K562 (cell line): ENCODE data around the gene TAF10. TPM values are rescaled to one million over a fixed set of nuclear protein-coding genes. Genes with fewer than 3 reads are reported as not detected.

Experiments
- BRCA1 ChIP-seq, 2 experiments: fragments of 450-650 bp in 1 of 2; sonication (generic) in 1 of 2; formaldehyde crosslinking in 1 of 2; IDR thresholded peaks; 2 replicates each; pipeline versions ENCODE4 v1.5.0 to v1.6.1; 2017 to 2020; ENCODE audit warnings: mild to moderate bottlenecking in 1 of 2, missing genetic modification reagents in 1 of 2
- CREM ChIP-seq: IDR thresholded peaks from 2 replicates; pipeline ENCODE4 v1.6.1; 2014; ENCODE audit warnings: antibody characterized with exemption, low read depth
- CSDE1 ChIP-seq, 2 experiments: fragments of 450-650 bp; IDR thresholded peaks; 2 replicates each; pipeline ENCODE4 v1.6.1; 2016; ENCODE audit warnings: mild to moderate bottlenecking in 1 of 2
- DMBX1 ChIP-seq: fragments of 250-450 bp; sonication (Bioruptor Pico); IDR thresholded peaks from 2 replicates; pipeline ENCODE4 v1.8.0; 2022; ENCODE audit warnings: inconsistent platforms, mild to moderate bottlenecking, moderate library complexity, borderline replicate concordance
- HDAC6 ChIP-seq: IDR thresholded peaks from 2 replicates; pipeline ENCODE4 v1.6.1; 2012; ENCODE audit warnings: low read depth, mild to moderate bottlenecking, control low read depth, inconsistent platforms, low read length, moderate library complexity
- MCM7 ChIP-seq, 2 experiments: fragments of 450-650 bp; IDR thresholded peaks; 2 replicates each; pipeline ENCODE4 v1.6.1; 2016 to 2018
- MEF2A ChIP-seq: IDR thresholded peaks from 2 replicates; pipeline ENCODE4 v1.6.1; 2011; ENCODE audit warnings: low read depth, mild to moderate bottlenecking, low read length, moderate library complexity; ENCODE audit not compliant: control insufficient read depth
- MEF2D ChIP-seq: conservative IDR thresholded peaks from 2 replicates; pipeline ENCODE4 v1.6.1; 2016; ENCODE audit warnings: low read depth, missing genetic modification characterization, missing compliant biosample characterization
- NR1H2 ChIP-seq: sonication (generic); formaldehyde crosslinking; IDR thresholded peaks from 2 replicates; pipeline ENCODE4 v1.4.0; 2020; ENCODE audit warnings: mild to moderate bottlenecking, missing genetic modification reagents
- PYGO2 ChIP-seq: fragments of 450-650 bp; IDR thresholded peaks from 2 replicates; pipeline ENCODE4 v1.6.1; 2016; ENCODE audit warnings: mild to moderate bottlenecking, missing genetic modification characterization, moderate library complexity, missing compliant biosample characterization
- RBM17 ChIP-seq: fragments of 200-400 bp; formaldehyde crosslinking; IDR thresholded peaks from 2 replicates; pipeline ENCODE4 v1.6.1; 2017; ENCODE audit warnings: low read depth, mild to moderate bottlenecking, low read length, borderline replicate concordance
- SIN3B ChIP-seq: fragments of 450-650 bp; IDR thresholded peaks from 2 replicates; pipeline ENCODE4 v1.6.1; 2017; ENCODE audit warnings: low read depth, mild to moderate bottlenecking, moderate library complexity
- STAG1 ChIP-seq: sonication (generic); formaldehyde crosslinking; IDR thresholded peaks from 2 replicates; pipeline ENCODE4 v1.5.0; 2020; ENCODE audit warnings: missing genetic modification reagents, borderline replicate concordance
- XRCC4 ChIP-seq: IDR thresholded peaks from one replicate; pipeline ENCODE4 v1.6.1; 2011; ENCODE audit not compliant: insufficient read depth, insufficient read length; ENCODE audit errors: extremely low read depth
- ZC3H8 ChIP-seq: fragments of 450-650 bp; IDR thresholded peaks from 2 replicates; pipeline ENCODE4 v1.6.1; 2017
- ZNF311 ChIP-seq: fragments of 250-450 bp; sonication (Bioruptor Pico); IDR thresholded peaks from 2 replicates; pipeline ENCODE4 v1.4.0; 2020; ENCODE audit warnings: mild to moderate bottlenecking, moderate library complexity
- ZNF444 ChIP-seq: fragments of 250-450 bp; sonication (Bioruptor Pico); IDR thresholded peaks from 2 replicates; pipeline ENCODE4 v1.4.0; 2020; ENCODE audit warnings: mild to moderate bottlenecking, moderate library complexity
- ZNF707 ChIP-seq: fragments of 250-450 bp; sonication (Bioruptor Pico); conservative IDR thresholded peaks from 2 replicates; pipeline ENCODE4 v1.8.0; 2022; ENCODE audit warnings: inconsistent platforms, mild to moderate bottlenecking, moderate library complexity
- polyA plus RNA-seq, 8 experiments: library from polyadenylated mRNA; depleted of rRNA in 4 of 8; stranded (reverse) in 5 of 8; unstranded in 3 of 8; fragments of >200 nt; fragmentation: Nextera tagmentation in 2 of 8; fragmentation: Illumina TruSeq in 1 of 8; extraction: Ambion mirVana in 2 of 8; extraction: Trizol in 1 of 8; gene quantifications; 2 replicates each; pipeline versions ENCODE4 v1.2.1 to v1.2.3, GENCODE V29; 2011 to 2014; ENCODE audit warnings: inconsistent platforms in 1 of 8, missing spikeins in 1 of 8
- total RNA-seq, 7 experiments: library from RNA; depleted of rRNA in 6 of 7; stranded (reverse); fragments of >200 nt in 6 of 7; fragmentation: Illumina TruSeq in 2 of 7; extraction: Trizol in 2 of 7; gene quantifications; 2 replicates each; pipeline versions ENCODE4 v1.2.1 to v1.2.3, GENCODE V29; 2011 to 2021; ENCODE audit warnings: low replicate concordance in 1 of 7
- TF ChIP-seq, protein P1 (sequence below): fragments of 450-650 bp; IDR thresholded peaks from 2 replicates; pipeline ENCODE4 v1.6.1; 2017; ENCODE audit warnings: mild to moderate bottlenecking, moderate library complexity
- TF ChIP-seq, protein P2 (sequence below): fragments of 250-450 bp; sonication (Bioruptor Pico); IDR thresholded peaks from 2 replicates; pipeline ENCODE4 v1.5.0; 2020; ENCODE audit warnings: mild to moderate bottlenecking, borderline replicate concordance
- TF ChIP-seq, protein P3 (sequence below): IDR thresholded peaks from 2 replicates; pipeline ENCODE4 v1.6.1; 2012; ENCODE audit warnings: low read depth, low read length, improper control_type of control experiment, borderline replicate concordance
- TF ChIP-seq, protein P4 (sequence below): fragments of 450-650 bp; formaldehyde crosslinking; IDR thresholded peaks from 2 replicates; pipeline ENCODE4 v1.4.0; 2022; ENCODE audit warnings: missing genetic modification characterization
- TF ChIP-seq, protein P5 (sequence below): fragments of 450-650 bp; IDR thresholded peaks from one replicate; pipeline ENCODE4 v1.6.1; 2018; ENCODE audit warnings: mild to moderate bottlenecking, moderate library complexity; ENCODE audit not compliant: partially characterized antibody

Gene TAF10
- total and polyA plus RNA-seq, 9 of the 15 experiments (the other 6 are each of a cell fraction or from before 2014, with no cell fraction given), result 19.5 to 197 (median 121) TPM

DNA sequence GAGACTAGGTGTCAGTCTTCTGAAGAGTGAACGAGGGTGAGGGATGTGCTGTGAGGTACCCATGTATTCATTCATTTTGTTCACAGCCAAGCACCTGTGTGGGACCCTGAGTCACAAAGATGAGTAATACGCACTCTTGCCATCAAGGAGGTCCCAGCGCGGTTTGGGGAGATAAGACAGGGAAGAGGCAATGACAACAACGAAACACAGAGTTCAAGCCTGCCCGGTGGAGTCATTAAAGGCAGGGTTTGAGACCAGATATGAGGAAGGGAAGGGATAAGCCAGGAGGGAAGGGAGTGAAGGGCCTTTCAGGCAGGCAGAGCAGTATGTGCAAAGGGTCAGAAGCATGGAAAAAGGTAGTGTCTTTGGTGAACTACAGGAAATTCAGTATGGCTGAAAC, 39.0 kb upstream of the TAF10 start (continued):
- no peak for TF ChIP-seq DMBX1
- TF ChIP-seq, protein P1, sequence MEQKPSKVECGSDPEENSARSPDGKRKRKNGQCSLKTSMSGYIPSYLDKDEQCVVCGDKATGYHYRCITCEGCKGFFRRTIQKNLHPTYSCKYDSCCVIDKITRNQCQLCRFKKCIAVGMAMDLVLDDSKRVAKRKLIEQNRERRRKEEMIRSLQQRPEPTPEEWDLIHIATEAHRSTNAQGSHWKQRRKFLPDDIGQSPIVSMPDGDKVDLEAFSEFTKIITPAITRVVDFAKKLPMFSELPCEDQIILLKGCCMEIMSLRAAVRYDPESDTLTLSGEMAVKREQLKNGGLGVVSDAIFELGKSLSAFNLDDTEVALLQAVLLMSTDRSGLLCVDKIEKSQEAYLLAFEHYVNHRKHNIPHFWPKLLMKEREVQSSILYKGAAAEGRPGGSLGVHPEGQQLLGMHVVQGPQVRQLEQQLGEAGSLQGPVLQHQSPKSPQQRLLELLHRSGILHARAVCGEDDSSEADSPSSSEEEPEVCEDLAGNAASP, result no peak
- no peak for TF ChIP-seq MEF2A
- TF ChIP-seq, protein P2, sequence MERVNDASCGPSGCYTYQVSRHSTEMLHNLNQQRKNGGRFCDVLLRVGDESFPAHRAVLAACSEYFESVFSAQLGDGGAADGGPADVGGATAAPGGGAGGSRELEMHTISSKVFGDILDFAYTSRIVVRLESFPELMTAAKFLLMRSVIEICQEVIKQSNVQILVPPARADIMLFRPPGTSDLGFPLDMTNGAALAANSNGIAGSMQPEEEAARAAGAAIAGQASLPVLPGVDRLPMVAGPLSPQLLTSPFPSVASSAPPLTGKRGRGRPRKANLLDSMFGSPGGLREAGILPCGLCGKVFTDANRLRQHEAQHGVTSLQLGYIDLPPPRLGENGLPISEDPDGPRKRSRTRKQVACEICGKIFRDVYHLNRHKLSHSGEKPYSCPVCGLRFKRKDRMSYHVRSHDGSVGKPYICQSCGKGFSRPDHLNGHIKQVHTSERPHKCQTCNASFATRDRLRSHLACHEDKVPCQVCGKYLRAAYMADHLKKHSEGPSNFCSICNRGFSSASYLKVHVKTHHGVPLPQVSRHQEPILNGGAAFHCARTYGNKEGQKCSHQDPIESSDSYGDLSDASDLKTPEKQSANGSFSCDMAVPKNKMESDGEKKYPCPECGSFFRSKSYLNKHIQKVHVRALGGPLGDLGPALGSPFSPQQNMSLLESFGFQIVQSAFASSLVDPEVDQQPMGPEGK, result no peak
- no peak for TF ChIP-seq STAG1
- TF ChIP-seq ZC3H8, result no peak
- no peak for TF ChIP-seq RBM17
- TF ChIP-seq ZNF311, result no peak
- TF ChIP-seq SIN3B, result no peak
- TF ChIP-seq HDAC6, result no peak
- TF ChIP-seq, protein P3, sequence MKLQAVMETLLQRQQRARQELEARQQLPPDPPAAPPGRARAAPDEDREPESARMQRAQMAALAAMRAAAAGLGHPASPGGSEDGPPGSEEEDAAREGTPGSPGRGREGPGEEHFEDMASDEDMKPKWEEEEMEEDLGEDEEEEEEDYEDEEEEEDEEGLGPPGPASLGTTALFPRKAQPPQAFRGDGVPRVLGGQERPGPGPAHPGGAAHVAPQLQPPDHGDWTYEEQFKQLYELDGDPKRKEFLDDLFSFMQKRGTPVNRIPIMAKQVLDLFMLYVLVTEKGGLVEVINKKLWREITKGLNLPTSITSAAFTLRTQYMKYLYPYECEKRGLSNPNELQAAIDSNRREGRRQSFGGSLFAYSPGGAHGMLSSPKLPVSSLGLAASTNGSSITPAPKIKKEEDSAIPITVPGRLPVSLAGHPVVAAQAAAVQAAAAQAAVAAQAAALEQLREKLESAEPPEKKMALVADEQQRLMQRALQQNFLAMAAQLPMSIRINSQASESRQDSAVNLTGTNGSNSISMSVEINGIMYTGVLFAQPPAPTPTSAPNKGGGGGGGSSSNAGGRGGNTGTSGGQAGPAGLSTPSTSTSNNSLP, result no peak
- no peak for TF ChIP-seq XRCC4
- TF ChIP-seq BRCA1 (IDR thresholded peaks at IDR 0.05), result no peak
- TF ChIP-seq BRCA1 (CRISPR knock-in tag; IDR thresholded peaks at IDR 0.05), result no peak
- no peak for TF ChIP-seq ZNF707 (CRISPR knock-in tag)
- TF ChIP-seq, protein P4, sequence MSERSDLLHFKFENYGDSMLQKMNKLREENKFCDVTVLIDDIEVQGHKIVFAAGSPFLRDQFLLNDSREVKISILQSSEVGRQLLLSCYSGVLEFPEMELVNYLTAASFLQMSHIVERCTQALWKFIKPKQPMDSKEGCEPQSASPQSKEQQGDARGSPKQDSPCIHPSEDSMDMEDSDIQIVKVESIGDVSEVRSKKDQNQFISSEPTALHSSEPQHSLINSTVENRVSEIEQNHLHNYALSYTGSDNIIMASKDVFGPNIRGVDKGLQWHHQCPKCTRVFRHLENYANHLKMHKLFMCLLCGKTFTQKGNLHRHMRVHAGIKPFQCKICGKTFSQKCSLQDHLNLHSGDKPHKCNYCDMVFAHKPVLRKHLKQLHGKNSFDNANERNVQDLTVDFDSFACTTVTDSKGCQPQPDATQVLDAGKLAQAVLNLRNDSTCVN (CRISPR knock-in tag), result no peak
- no peak for TF ChIP-seq MEF2D
- TF ChIP-seq CREM, result peak; percentile 58
- no peak for TF ChIP-seq NR1H2
- no peak for TF ChIP-seq MCM7 (IDR thresholded peaks at IDR 0.05)
- no peak for TF ChIP-seq ZNF444 (CRISPR knock-in tag)
- TF ChIP-seq, protein P5, sequence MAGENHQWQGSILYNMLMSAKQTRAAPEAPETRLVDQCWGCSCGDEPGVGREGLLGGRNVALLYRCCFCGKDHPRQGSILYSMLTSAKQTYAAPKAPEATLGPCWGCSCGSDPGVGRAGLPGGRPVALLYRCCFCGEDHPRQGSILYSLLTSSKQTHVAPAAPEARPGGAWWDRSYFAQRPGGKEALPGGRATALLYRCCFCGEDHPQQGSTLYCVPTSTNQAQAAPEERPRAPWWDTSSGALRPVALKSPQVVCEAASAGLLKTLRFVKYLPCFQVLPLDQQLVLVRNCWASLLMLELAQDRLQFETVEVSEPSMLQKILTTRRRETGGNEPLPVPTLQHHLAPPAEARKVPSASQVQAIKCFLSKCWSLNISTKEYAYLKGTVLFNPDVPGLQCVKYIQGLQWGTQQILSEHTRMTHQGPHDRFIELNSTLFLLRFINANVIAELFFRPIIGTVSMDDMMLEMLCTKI, result no peak
- no peak for TF ChIP-seq PYGO2 (tag)
- no peak for TF ChIP-seq CSDE1 (IDR thresholded peaks at IDR 0.05)
